Naive thymus-derived CD8-positive, alpha-beta T cell (primary cell): ENCODE results near the gene NEUROG1. TPM values are rescaled to one million over a fixed set of nuclear protein-coding genes. Genes with fewer than 3 reads are reported as not detected.
A peak's percentile ranks its signal among the peaks of the same experiment; 100 is the strongest.

ENCODE experiments used
- ATAC-seq, 2 donors: fragments of 150-1000 bp; cut with Tn5 transposase in 1 of 2; sonication (Bioruptor Pico), chemical (Tn5 transposase) in 1 of 2; 1 replicate in 1 of 2; 2 replicates in 1 of 2; pipeline ENCODE4 v1.10.0; 2021; ENCODE audit warnings: mild to moderate bottlenecking in 2 of 2, moderate library complexity in 2 of 2
- POLR2A ChIA-PET: fragments of 350-600 bp; sonication (Branson Sonifier 250); formaldehyde crosslinking; loops from one replicate; lab custom pipeline; 2021; ENCODE audit warnings: antibody characterized with exemption; lab: Charles Lee
- DNase-seq, 10 donors: peaks; one replicate each; pipeline versions ENCODE4 v3.0.0 to v3.0.0-alpha.2; 2020 to 2022
- H3K27ac Mint-ChIP-seq, 10 donors: one replicate each; pipeline ENCODE4 v1.8.0; 2020 to 2022; ENCODE audit warnings: mild to moderate bottlenecking in 10 of 10, mixed read lengths in 10 of 10, moderate library complexity in 4 of 10, inconsistent platforms in 1 of 10
- H3K27me3 Mint-ChIP-seq, 5 donors: one replicate each; pipeline ENCODE4 v1.8.0; 2021 to 2022; ENCODE audit warnings: mixed read lengths in 5 of 5
- H3K36me3 Mint-ChIP-seq, 3 donors: one replicate each; pipeline ENCODE4 v1.8.0; 2020 to 2022; ENCODE audit warnings: mixed read lengths in 3 of 3, mild to moderate bottlenecking in 2 of 3, inconsistent platforms in 1 of 3
- H3K4me1 Mint-ChIP-seq, 4 donors: one replicate each; pipeline ENCODE4 v1.8.0; 2021 to 2022; ENCODE audit warnings: mixed read lengths in 4 of 4
- H3K4me3 Mint-ChIP-seq, 10 donors: one replicate each; pipeline ENCODE4 v1.8.0; 2020 to 2022; ENCODE audit warnings: mild to moderate bottlenecking in 10 of 10, mixed read lengths in 10 of 10, moderate library complexity in 6 of 10, inconsistent platforms in 1 of 10
- H3K9me3 Mint-ChIP-seq, 9 donors: one replicate each; pipeline ENCODE4 v1.8.0; 2020 to 2022; ENCODE audit warnings: mixed read lengths in 9 of 9, mild to moderate bottlenecking in 3 of 9, inconsistent platforms in 1 of 9, moderate library complexity in 1 of 9
- polyA plus RNA-seq, 3 donors: library from polyadenylated mRNA; unstranded; fragments of 300-500 nt; fragmentation: Illumina TruSeq; gene quantifications; one replicate each; pipeline ENCODE4 v1.2.3, GENCODE V29; 2021
- total RNA-seq, 8 experiments: library from RNA in 2 of 8; stranded (reverse) in 2 of 8; gene quantifications; one replicate each; pipeline ENCODE4 v1.2.3 and lab custom pipeline; 2021 to 2026

NEUROG1 gene
- total and polyA plus RNA-seq, 5 experiments from 2014 or later, result not detected

DNA sequence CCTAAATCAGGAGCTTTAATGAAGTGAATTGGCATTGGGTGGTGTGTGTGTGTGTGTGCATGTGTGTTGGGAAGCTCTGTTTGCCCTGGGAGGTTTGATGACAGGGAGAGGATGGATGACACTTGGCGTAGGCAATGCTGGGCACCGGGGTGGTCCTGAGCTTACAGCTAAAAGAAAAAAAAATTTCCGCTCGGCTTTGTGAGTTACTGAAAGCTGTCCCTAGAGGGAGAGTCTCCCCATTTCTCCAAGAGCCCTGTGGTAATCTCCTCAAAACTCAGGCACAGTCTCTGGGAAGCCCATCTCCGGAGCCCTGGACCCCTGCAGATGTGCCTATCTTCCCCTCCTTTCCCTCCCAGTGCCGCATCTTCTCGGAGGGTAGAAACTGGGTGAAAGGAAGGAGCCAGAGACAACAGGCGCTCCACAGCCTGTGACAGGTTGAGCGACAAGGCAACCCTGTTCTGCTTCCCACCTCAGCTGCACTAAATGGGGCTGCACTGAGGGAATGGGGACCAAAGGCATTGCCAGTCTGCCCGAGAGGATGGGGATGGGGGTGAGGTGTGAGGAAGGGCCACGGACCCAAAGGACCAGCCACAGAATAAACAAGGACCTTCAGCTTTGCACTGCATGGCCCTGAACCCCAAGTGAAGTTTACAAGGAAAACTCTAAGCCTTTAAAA lies 47.8 kb downstream of the NEUROG1 start:
- POLR2A ChIA-PET, result no interaction called here
- H3K4me3 Mint-ChIP-seq, result peak overlapping the region in 1 of 10 donors; percentile 7

DNA sequence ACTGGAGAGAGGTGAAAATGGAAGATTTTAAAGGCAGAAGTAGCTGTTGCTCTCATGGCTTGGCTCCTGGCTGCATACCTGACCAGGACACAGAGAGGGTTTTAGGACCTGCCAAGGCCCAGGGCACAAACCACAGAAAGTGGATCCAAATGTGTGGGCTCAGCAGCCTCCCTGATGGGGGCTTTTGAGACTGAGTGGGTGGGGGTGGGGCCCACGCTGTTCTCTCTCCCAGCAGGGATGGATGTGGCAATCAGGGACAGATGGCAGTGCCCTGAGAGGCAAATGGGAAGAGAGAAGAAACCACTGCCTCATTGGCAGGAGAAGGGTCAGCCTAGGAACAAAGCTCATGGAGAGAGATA lies 48.7 kb downstream of the NEUROG1 start:
- H3K4me1 Mint-ChIP-seq, result peaks cover 7 to 10% (median 9%) of the 10 kb centered on the region in 4 donors
- DNase-seq, result no peak
- peaks cover 0 to 2% (median 0%) of the 10 kb centered on the region in 9 donors for H3K9me3 Mint-ChIP-seq
- no peak for ATAC-seq
- POLR2A ChIA-PET, result interaction anchor here (0.8 kb wide), 1 partner anchor 20 kb away, joined by 3 read pairs; no protein-coding TSS in a partner anchor
- H3K4me3 Mint-ChIP-seq, result no peak overlapping the region
- peak overlapping the region in 1 of 10 donors; percentile 11 for H3K27ac Mint-ChIP-seq
- H3K27me3 Mint-ChIP-seq, result peaks cover 21 to 75% (median 52%) of the 10 kb centered on the region in 5 donors
- H3K36me3 Mint-ChIP-seq, result peaks cover 0 to 3% (median 2%) of the 10 kb centered on the region in 3 donors

More for the DNA sequence above, 47.8 kb downstream of the NEUROG1 start:
- peaks cover 7 to 10% (median 9%) of the 10 kb centered on the region in 4 donors for H3K4me1 Mint-ChIP-seq
- H3K27me3 Mint-ChIP-seq, result peaks cover 26 to 85% (median 60%) of the 10 kb centered on the region in 5 donors
- peaks cover 0 to 3% (median 2%) of the 10 kb centered on the region in 3 donors for H3K36me3 Mint-ChIP-seq
- peaks cover 0 to 2% (median 0%) of the 10 kb centered on the region in 9 donors for H3K9me3 Mint-ChIP-seq
- peak overlapping the region in 1 of 10 donors; percentile 6 for H3K27ac Mint-ChIP-seq
- DNase-seq (no peak), ATAC-seq (no peak)

DNA sequence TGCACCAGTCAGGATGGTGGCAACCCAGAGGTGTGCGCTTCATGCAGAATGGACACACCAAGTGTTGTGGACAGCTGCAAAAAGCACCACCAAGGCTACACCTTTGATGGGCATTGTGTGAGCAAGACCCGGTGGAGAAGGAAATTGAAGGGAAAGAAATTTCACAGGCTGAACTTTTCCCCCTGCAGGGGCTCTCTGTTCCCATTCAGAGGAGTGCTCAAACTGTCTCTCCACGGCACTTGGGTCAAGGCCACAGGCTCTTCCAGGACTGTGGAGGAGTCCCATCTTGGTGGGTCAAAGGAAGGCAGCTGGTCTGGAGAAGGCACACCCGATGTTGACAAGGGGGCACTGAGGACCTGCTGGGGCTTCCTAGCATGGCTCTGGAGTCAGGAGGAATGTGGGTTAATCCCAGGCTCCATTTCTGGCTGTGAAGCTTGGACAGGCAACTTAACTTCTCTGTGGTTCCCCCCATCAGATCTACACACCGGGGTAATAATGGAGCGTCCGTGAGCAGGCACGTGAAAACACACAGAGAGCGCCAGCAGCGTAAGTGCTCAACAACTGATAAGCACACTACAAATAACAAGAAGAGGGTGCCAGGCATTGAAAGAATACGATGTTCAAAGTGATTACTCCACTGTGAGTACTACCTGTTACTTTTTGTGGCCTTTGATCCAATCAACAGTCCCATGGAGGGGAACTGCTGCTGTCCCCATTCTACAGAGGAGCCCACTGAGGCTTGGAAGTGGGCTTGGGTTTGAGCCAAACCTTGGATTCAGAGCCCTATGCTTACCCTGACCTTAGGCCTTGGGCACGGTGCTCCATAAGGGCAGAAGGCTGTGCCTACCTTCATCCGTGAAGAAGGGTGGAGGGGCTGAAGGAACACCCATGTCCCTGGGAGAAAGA lies 49.4 kb downstream of the NEUROG1 start:
- H3K9me3 Mint-ChIP-seq, result peaks cover 0 to 2% (median 0%) of the 10 kb centered on the region in 9 donors
- H3K27me3 Mint-ChIP-seq, result peaks cover 21 to 69% (median 52%) of the 10 kb centered on the region in 5 donors
- peaks cover 0 to 3% (median 2%) of the 10 kb centered on the region in 3 donors for H3K36me3 Mint-ChIP-seq
- H3K27ac Mint-ChIP-seq, result peak overlapping the region in 1 of 10 donors; percentile 11
- H3K4me1 Mint-ChIP-seq, result peaks cover 7 to 10% (median 9%) of the 10 kb centered on the region in 4 donors
- H3K4me3 Mint-ChIP-seq, result no peak overlapping the region
- no peak for DNase-seq
- POLR2A ChIA-PET, result interaction anchor here (0.8 kb wide), 1 partner anchor 19 kb away, joined by 3 read pairs; no protein-coding TSS in a partner anchor
- ATAC-seq, result no peak

DNA sequence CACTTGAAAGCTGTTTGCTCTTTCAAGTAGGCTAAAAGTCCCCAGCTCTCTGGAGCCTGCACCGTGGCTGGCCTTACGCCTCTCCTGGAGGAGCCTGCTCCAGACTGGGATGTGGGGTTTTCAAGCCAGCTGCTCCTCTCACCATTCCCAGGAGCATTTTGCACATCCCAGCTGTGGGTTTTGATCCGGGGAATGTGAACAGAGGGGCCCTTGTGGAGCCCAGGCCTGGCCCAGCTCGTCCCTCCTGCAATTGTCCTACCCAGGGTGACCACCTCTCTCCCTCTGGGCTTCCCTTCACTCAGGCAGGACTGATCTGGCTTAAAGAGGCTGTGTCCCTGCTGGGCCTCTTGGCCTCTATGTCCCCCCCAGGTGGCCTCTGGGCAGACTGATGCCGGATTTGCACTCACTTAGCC lies 51.1 kb downstream of the NEUROG1 start:
- DNase-seq (no peak), ATAC-seq (no peak)
- no peak overlapping the region for H3K27ac Mint-ChIP-seq
- peaks cover 0 to 2% (median 0%) of the 10 kb centered on the region in 9 donors for H3K9me3 Mint-ChIP-seq
- H3K27me3 Mint-ChIP-seq, result peaks cover 19 to 56% (median 47%) of the 10 kb centered on the region in 5 donors
- POLR2A ChIA-PET, result no interaction called here
- peaks cover 0 to 2% (median 0%) of the 10 kb centered on the region in 3 donors for H3K36me3 Mint-ChIP-seq
- H3K4me3 Mint-ChIP-seq, result no peak overlapping the region
- peaks cover 5 to 6% (median 6%) of the 10 kb centered on the region in 4 donors for H3K4me1 Mint-ChIP-seq

Other genes with a start within 250 kb of the NEUROG1 start
- 10 to 100 TPM; 96.3 to 99.5 TPM for gene MACROH2A1, start 136.7 kb downstream of the NEUROG1 start, total RNA-seq
- 100 to 1,000 TPM; 101 to 121 (median 105) TPM for gene MACROH2A1, start 136.7 kb downstream of the NEUROG1 start, polyA plus RNA-seq
- gene DCANP1, start 88.6 kb downstream of the NEUROG1 start, total RNA-seq, result not detected
- not detected for gene DCANP1, start 88.6 kb downstream of the NEUROG1 start, polyA plus RNA-seq
- not detected for gene TIFAB, start 83.6 kb downstream of the NEUROG1 start, total RNA-seq
- gene TIFAB, start 83.6 kb downstream of the NEUROG1 start, polyA plus RNA-seq, result not detected
- not detected for gene CXCL14, start 43.0 kb upstream of the NEUROG1 start, total RNA-seq
- not detected for gene CXCL14, start 43.0 kb upstream of the NEUROG1 start, polyA plus RNA-seq